ENCODE results near the gene TDRD12. TPM values are rescaled to one million over a fixed set of nuclear protein-coding genes. Genes with fewer than 3 reads are reported as not detected.

Gene TDRD12
- total and polyA plus RNA-seq, 2 of the 13 experiments (the other 11 are each of a cell fraction or from before 2014, with no cell fraction given), result 0.03 to 0.40 TPM

DNA sequence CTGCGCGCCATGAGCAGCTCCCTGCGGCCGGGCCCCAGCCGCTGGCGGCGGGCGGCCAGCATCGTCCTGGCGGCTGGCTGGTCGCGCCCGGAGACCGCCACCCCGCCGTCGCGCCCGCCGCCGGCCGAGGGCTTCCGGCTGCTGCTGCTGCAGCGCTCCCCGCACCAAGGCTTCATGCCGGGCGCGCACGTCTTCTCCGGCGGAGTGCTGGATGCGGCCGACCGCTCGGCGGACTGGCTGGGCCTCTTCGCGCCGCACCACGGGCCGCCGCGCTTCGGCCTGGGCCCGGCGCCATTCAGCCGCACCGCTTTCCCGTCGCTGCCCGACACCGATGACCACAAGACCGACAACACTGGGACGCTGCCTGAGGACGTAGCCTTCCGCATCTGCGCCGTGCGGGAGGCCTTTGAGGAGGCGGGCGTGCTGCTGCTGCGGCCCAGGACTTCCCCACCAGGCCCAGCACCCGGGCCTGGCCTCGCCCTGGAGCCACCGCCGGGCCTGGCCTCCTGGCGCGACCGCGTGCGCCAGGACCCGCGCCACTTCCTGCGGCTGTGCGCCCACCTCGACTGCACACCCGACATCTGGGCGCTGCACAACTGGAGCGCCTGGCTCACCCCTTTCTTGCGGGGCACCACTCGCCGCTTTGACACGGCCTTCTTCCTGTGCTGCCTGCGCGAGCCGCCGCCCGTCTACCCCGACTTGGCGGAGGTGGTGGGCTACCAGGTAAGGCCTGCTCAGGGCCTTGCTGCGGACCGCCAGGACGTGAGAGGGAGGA, 27.4 kb upstream of the TDRD12 start:
- CTCF ChIA-PET (ENCODE audit: low intra/inter-chr PET ratio, low total read pairs), result no interaction called here
- TSS peak; percentile 48 for BruUV-seq (replicated peaks)
- 100% methylated on average over 8 of the region's 93 CpGs for WGBS (ENCODE audit: low lambda C conversion rate)
- TF ChIP-seq ZNF772 (CRISPR knock-in tag; IDR thresholded peaks at IDR 0.05) (no peak), FOSL2 (CRISPR knock-in tag; IDR thresholded peaks at IDR 0.05) (no peak), NR2F6 (IDR thresholded peaks at IDR 0.05) (no peak), NR2F6 (CRISPR knock-in tag; IDR thresholded peaks at IDR 0.05) (no peak), ESRRA (CRISPR knock-in tag; IDR thresholded peaks at IDR 0.05; ENCODE audit: low read depth) (no peak), HNRNPL (IDR thresholded peaks at IDR 0.05; ENCODE audit: low read depth, low read length) (no peak)
- TF ChIP-seq, protein P1, sequence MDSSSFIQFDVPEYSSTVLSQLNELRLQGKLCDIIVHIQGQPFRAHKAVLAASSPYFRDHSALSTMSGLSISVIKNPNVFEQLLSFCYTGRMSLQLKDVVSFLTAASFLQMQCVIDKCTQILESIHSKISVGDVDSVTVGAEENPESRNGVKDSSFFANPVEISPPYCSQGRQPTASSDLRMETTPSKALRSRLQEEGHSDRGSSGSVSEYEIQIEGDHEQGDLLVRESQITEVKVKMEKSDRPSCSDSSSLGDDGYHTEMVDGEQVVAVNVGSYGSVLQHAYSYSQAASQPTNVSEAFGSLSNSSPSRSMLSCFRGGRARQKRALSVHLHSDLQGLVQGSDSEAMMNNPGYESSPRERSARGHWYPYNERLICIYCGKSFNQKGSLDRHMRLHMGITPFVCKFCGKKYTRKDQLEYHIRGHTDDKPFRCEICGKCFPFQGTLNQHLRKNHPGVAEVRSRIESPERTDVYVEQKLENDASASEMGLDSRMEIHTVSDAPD (CRISPR knock-in tag; IDR thresholded peaks at IDR 0.05), result 0 out of 2 replicates have a peak, but pooled peaks have one; percentile 33
- TF ChIP-seq, protein P2, sequence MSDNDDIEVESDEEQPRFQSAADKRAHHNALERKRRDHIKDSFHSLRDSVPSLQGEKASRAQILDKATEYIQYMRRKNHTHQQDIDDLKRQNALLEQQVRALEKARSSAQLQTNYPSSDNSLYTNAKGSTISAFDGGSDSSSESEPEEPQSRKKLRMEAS (IDR thresholded peaks at IDR 0.05), result peak; percentile 78
- TF ChIP-seq, protein P3, sequence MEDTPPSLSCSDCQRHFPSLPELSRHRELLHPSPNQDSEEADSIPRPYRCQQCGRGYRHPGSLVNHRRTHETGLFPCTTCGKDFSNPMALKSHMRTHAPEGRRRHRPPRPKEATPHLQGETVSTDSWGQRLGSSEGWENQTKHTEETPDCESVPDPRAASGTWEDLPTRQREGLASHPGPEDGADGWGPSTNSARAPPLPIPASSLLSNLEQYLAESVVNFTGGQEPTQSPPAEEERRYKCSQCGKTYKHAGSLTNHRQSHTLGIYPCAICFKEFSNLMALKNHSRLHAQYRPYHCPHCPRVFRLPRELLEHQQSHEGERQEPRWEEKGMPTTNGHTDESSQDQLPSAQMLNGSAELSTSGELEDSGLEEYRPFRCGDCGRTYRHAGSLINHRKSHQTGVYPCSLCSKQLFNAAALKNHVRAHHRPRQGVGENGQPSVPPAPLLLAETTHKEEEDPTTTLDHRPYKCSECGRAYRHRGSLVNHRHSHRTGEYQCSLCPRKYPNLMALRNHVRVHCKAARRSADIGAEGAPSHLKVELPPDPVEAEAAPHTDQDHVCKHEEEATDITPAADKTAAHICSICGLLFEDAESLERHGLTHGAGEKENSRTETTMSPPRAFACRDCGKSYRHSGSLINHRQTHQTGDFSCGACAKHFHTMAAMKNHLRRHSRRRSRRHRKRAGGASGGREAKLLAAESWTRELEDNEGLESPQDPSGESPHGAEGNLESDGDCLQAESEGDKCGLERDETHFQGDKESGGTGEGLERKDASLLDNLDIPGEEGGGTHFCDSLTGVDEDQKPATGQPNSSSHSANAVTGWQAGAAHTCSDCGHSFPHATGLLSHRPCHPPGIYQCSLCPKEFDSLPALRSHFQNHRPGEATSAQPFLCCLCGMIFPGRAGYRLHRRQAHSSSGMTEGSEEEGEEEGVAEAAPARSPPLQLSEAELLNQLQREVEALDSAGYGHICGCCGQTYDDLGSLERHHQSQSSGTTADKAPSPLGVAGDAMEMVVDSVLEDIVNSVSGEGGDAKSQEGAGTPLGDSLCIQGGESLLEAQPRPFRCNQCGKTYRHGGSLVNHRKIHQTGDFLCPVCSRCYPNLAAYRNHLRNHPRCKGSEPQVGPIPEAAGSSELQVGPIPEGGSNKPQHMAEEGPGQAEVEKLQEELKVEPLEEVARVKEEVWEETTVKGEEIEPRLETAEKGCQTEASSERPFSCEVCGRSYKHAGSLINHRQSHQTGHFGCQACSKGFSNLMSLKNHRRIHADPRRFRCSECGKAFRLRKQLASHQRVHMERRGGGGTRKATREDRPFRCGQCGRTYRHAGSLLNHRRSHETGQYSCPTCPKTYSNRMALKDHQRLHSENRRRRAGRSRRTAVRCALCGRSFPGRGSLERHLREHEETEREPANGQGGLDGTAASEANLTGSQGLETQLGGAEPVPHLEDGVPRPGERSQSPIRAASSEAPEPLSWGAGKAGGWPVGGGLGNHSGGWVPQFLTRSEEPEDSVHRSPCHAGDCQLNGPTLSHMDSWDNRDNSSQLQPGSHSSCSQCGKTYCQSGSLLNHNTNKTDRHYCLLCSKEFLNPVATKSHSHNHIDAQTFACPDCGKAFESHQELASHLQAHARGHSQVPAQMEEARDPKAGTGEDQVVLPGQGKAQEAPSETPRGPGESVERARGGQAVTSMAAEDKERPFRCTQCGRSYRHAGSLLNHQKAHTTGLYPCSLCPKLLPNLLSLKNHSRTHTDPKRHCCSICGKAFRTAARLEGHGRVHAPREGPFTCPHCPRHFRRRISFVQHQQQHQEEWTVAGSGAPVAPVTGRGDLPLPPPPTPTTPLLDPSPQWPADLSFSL (CRISPR knock-in tag; IDR thresholded peaks at IDR 0.05), result no peak
- TF ChIP-seq, protein P4, sequence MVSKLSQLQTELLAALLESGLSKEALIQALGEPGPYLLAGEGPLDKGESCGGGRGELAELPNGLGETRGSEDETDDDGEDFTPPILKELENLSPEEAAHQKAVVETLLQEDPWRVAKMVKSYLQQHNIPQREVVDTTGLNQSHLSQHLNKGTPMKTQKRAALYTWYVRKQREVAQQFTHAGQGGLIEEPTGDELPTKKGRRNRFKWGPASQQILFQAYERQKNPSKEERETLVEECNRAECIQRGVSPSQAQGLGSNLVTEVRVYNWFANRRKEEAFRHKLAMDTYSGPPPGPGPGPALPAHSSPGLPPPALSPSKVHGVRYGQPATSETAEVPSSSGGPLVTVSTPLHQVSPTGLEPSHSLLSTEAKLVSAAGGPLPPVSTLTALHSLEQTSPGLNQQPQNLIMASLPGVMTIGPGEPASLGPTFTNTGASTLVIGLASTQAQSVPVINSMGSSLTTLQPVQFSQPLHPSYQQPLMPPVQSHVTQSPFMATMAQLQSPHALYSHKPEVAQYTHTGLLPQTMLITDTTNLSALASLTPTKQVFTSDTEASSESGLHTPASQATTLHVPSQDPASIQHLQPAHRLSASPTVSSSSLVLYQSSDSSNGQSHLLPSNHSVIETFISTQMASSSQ (IDR thresholded peaks at IDR 0.05; ENCODE audit: low read depth), result no peak
- TF ChIP-seq, protein P4 (CRISPR knock-in tag; IDR thresholded peaks at IDR 0.05; ENCODE audit: borderline replicate concordance), result 0 out of 2 replicates have a peak, but pooled peaks have one; percentile 32

More for the DNA sequence above, 27.4 kb upstream of the TDRD12 start:
- Histone ChIP-seq H2AFZ (ENCODE audit: low read length) (no peak overlapping the region), H3K79me2 (ENCODE audit: insufficient read depth, low read length) (peaks cover 11% of the 10 kb centered on the region), H3K27ac (ENCODE audit: extremely low read length, insufficient read depth, low read length) (peak overlapping the region; percentile 24), H3K36me3 (replicated peaks in 1 of 2; ENCODE audit: control insufficient read depth in 1 of 2, insufficient read depth in 2 of 2, low read length in 2 of 2) (no peaks in the 10 kb centered on the region), H4K20me1 (ENCODE audit: insufficient read depth, low read length) (no peaks in the 10 kb centered on the region), H3K9ac (ENCODE audit: insufficient read depth, low read depth, low read length) (peak overlapping the region; percentile 79), H3K9me3 (ENCODE audit: low read length) (no peaks in the 10 kb centered on the region), H3K27me3 (ENCODE audit: control insufficient read depth in 1 of 2, insufficient read depth in 2 of 2, low read length in 2 of 2) (no peaks in the 10 kb centered on the region), H3K4me1 (ENCODE audit: insufficient read depth, low read length) (peaks cover 65% of the 10 kb centered on the region), H3K4me2 (ENCODE audit: low read depth, low read length) (peak overlapping the region; percentile 91), H3K4me3 (replicated peaks in 1 of 3; ENCODE audit: insufficient read depth in 1 of 3, low read depth in 2 of 3, low read length in 3 of 3) (peak overlapping the region; percentile 54 to 75 (median 59); a peak in 5 of 6 replicates)
- no peak for FAIRE-seq
- intact Hi-C loops (cut with micrococcal nuclease; ENCODE audit: unreplicated experiment) (loop anchor here (5.0 kb wide), 1 partner anchor 285 kb away; no protein-coding TSS in a partner anchor), in situ Hi-C loops (cut with HindIII; ENCODE audit: extremely low pct_ligation_motif_present, low pct_unique_long_range_greater_than_20kb) (loop anchor here (10.0 to 25.0 kb wide), 2 partner anchors 283 to 445 kb away; partner anchors contain the start of genes CEP89, FAAP24 and WDR88)
- no peak for DNase-seq (ENCODE audit: low spot score)
- POLR2A ChIA-PET, result interaction anchor here (1.0 to 1.9 kb wide), 5 partner anchors 8 to 22 kb away, joined by 3 to 21 read pairs (median 7); partner anchors contain the start of genes ANKRD27 and RGS9BP
- peak; percentile 62 for ATAC-seq

All from HepG2 (cell line).